Left kidney (tissue), 2 donors: ENCODE measurements around the gene VWA5B1. TPM values are rescaled to one million over a fixed set of nuclear protein-coding genes. Genes with fewer than 3 reads are reported as not detected.

Source experiments
- DNase-seq: peaks from one replicate; pipeline ENCODE4 v3.0.0-alpha.2; 2013
- polyA plus RNA-seq: library from polyadenylated mRNA; unstranded; fragments of 120-200 nt; gene quantifications from one replicate; pipeline ENCODE4 v1.2.1, GENCODE V29; 2013; ENCODE audit not compliant: insufficient read length

The VWA5B1 gene
- polyA plus RNA-seq, 1 donor = 2.5 TPM

- no peak for DNase-seq
Observed at GRCh38 chr1:20390589-20391331, 100.1 kb downstream of the VWA5B1 start.

- no peak for DNase-seq
Observed at GRCh38 chr1:20395255-20395654, 104.6 kb downstream of the VWA5B1 start.

GRCh38 chr1:20398744-20399143 lies 108.1 kb downstream of the VWA5B1 start:
- no peak for DNase-seq

- no peak for DNase-seq
Observed at GRCh38 chr1:20399196-20399595, 108.5 kb downstream of the VWA5B1 start.

- no peak for DNase-seq
Observed at GRCh38 chr1:20399606-20400180, 109.0 kb downstream of the VWA5B1 start.

GRCh38 chr1:20400341-20401177 lies 109.9 kb downstream of the VWA5B1 start:
- no peak for DNase-seq

- DNase-seq = no peak
Observed at GRCh38 chr1:20401405-20402010, 110.8 kb downstream of the VWA5B1 start.

GRCh38 chr1:20402585-20403422 lies 112.1 kb downstream of the VWA5B1 start:
- DNase-seq = no peak

GRCh38 chr1:20403423-20404145 lies 112.9 kb downstream of the VWA5B1 start:
- no peak for DNase-seq

- no peak for DNase-seq
Observed at GRCh38 chr1:20404466-20404865, 113.8 kb downstream of the VWA5B1 start.

Other genes starting within 250 kb of the VWA5B1 start
- not detected for gene PLA2G5, start 220.7 kb upstream of the VWA5B1 start, polyA plus RNA-seq
- gene PLA2G2D, start 171.3 kb upstream of the VWA5B1 start, polyA plus RNA-seq = 0.08 TPM
- 0.37 TPM for gene PLA2G2F, start 151.6 kb upstream of the VWA5B1 start, polyA plus RNA-seq
- 5.8 TPM for gene UBXN10, start 104.8 kb upstream of the VWA5B1 start, polyA plus RNA-seq
- 0.10 TPM for gene PLA2G2C, start 104.4 kb upstream of the VWA5B1 start, polyA plus RNA-seq
- 69.6 TPM for gene CAMK2N1, start 195.3 kb downstream of the VWA5B1 start, polyA plus RNA-seq
- 32.5 TPM for gene MUL1, start 217.3 kb downstream of the VWA5B1 start, polyA plus RNA-seq